GM12865 (cell line): ENCODE data around the gene EIF2S1.
"Not testable (repeated sequence)": the region's sequence is repeated elsewhere in the genome, so short reads cannot be mapped to it uniquely, and the experiment has no call there.

ENCODE experiments used
- DNase-seq: peaks from one replicate; pipeline ENCODE4 v3.0.0; 2010; ENCODE audit warnings: low read depth
- H3K4me3 ChIP-seq: 2 replicates; pipeline ENCODE4 v1.5.1; 2011; ENCODE audit warnings: mild to moderate bottlenecking, low read depth, low read length, control low read depth
- CTCF ChIP-seq: IDR thresholded peaks from 2 replicates; pipeline ENCODE4 v1.5.1; 2011; ENCODE audit warnings: low read length, control low read depth, low read depth, inconsistent platforms; ENCODE audit not compliant: insufficient read depth; ENCODE audit errors: missing control alignments

The EIF2S1 gene

GRCh38 chr14:67410313-67410712, 50.2 kb downstream of the EIF2S1 start:
- DNase-seq = no peak
- H3K4me3 ChIP-seq = no peak overlapping the region
- no peak for TF ChIP-seq CTCF

DNA sequence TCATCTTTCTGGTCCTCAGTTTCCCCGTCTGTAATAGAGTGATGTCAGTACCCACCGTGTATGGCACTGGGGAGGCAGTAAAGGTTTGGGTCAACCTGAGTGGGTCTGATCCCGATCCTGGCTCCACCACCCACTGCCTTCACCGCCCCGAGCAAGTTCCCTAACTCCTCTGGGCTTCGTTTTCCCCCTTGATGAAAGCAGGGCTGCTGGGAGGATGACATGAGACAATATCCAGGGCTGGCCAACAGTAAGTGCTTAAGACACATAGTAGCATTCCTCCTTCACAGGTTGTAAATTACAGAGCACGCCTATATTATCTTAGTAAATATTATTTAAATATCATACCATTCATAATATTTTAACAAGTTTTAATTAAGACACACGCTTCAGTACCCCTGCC, 51.2 kb downstream of the EIF2S1 start:
- no peak overlapping the region for H3K4me3 ChIP-seq
- no peak for TF ChIP-seq CTCF
- no peak for DNase-seq

DNA sequence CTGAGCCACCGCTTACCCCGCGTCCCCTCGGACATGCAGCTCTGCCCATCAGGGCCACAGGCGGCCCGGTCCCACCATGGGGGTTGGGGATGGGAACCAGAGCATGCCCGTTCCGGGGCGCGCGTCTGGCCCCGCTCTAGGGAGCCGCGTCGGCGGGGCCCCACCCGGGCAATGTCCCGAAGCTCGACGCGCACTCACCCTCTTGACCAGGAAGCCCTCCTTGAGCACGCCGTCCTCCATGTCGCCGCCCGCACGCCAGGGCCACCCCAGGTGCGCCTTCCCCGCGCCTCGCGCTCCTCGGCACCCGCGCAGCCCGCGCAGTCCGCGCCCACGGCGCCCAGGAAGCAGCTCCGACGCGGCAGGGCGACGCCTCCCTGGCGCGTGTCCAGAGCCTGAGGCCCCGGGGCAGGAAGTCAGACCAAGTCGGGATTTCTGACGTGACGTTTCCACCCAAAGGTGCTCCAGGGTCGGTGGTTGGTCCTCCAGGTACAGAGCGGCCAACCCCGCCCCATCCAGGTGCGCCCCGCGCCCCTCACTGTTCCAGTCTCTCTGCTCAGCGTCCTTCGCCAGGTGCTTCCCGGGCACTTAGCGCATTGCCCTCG, 51.8 kb downstream of the EIF2S1 start, which contains the start of gene PLEK2:
Gene PLEK2 (minus strand): TSS at position 346 of the 602 bp plus-strand sequence. CDS start 106 bp downstream, at position 240.
- TF ChIP-seq CTCF = no peak
- no peak for DNase-seq
- no peak within 1 kb of the TSS for H3K4me3 ChIP-seq

- DNase-seq = no peak
- no peak for TF ChIP-seq CTCF
Measured at GRCh38 chr14:67413806-67414769, 54.0 kb downstream of the EIF2S1 start.

GRCh38 chr14:67415610-67416009, 55.5 kb downstream of the EIF2S1 start:
- H3K4me3 ChIP-seq, DNase-seq: not testable (repeated sequence)

More at GRCh38 chr14:67413806-67414769, 54.0 kb downstream of the EIF2S1 start:
- H3K4me3 ChIP-seq = no peak overlapping the region

GRCh38 chr14:67416085-67416484, 56.0 kb downstream of the EIF2S1 start:
- TF ChIP-seq CTCF = no peak
- DNase-seq = no peak

GRCh38 chr14:67416810-67417209, 56.7 kb downstream of the EIF2S1 start:
- DNase-seq = no peak
- H3K4me3 ChIP-seq = no peak overlapping the region
- TF ChIP-seq CTCF = no peak

More at GRCh38 chr14:67416085-67416484, 56.0 kb downstream of the EIF2S1 start:
- no peak overlapping the region for H3K4me3 ChIP-seq
